A375 (cell line): ENCODE results near the gene CCDC57. TPM values are rescaled to one million over a fixed set of nuclear protein-coding genes. Genes with fewer than 3 reads are reported as not detected.

Source experiments
- total RNA-seq: library from RNA; depleted of rRNA; stranded (reverse); fragments of >200 nt; shearing (Covaris generic); gene quantifications from 2 replicates; pipeline ENCODE4 v1.2.3, GENCODE V29; 2014; rRNA removed

The CCDC57 gene, protein sequence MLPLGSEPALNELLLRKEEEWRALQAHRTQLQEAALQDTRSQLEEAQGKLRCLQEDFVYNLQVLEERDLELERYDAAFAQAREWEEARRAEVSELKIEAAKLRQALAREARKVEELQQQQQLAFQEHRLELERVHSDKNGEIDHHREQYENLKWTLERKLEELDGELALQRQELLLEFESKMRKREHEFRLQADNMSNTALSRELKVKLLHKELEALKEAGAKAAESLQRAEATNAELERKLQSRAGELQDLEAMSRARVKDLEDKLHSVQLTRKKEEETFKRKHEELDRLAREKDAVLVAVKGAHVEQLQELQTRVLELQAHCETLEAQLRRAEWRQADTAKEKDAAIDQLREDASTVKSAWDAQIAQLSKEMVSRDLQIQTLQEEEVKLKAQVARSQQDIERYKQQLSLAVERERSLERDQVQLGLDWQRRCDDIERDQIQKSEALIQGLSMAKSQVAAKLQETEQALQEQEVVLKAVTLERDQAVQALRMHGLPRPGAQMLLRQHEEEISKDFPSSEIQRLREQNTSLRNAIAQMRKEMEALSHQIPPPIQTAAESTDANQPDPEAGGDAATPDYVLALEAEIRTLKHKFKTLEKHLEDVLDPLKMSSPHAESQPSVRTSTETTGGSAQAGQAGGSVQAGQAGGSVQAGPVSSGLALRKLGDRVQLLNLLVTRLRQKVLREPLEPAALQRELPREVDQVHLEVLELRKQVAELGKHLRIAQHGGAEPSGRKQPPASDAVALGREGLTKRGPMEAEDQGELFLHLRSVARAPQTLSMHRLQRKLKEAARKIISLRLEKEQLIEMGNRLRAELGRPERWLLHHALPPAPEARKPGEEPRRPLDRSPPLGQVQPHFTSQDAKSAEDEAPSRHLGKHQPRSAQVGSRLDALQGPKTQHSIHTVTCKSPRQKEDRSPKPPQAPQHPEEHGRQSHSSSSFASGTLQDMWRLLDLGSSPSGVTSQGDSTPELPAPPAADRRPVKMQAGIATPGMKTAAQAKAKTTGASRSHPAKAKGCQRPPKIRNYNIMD
- 36.2 and 40.3 TPM in 2 replicates for total RNA-seq

DNA sequence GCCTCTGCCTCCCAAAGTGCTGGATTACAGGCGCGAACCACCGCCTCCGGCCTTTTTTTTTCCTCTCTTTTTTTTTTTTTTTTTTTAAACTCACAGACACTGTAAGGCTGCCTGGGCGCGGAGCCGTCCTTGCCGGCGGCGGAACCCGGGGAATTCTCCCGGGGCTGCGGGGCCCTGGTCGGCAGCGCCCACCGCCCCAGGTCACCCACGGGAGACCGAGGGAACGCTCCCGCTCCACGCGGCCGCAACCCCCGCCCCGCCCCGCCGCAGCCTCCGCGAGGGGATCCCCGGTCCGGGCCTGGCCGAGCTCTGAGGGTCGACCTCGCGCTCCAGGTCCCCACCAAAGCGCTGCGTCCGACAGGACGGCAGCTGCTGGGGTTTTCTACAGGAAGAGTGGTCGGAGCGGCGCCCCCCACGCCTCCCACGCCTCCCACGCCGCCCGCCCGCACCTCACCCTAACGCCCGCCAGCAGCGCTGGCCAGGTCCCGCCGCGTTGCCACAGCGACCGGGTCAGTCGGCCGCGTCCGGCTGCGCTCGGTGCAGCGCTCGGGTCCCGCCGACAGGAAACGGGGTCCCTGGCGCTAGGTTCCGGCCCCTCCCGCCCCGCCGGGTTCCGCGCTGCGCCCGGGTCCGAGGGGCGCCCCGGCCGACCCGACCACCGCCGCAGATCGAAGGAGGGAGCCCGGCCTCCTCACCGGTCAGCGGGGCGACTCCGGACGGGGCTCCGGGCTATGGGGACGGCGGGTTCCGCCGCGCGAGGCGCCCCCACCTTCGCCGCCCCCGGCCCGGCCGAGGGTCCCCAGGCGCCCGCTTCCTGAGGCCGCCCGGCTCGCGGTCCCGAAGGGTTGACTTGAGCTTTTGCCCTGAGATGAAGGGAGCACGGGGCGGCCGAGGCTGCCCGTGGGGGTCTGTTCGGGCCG is at the start of gene CCDC57:
CCDC57 (minus strand) TSS at position 512 of the 920 bp plus-strand sequence. CDS start 10,898 bp downstream, outside the sequence.

DNA sequence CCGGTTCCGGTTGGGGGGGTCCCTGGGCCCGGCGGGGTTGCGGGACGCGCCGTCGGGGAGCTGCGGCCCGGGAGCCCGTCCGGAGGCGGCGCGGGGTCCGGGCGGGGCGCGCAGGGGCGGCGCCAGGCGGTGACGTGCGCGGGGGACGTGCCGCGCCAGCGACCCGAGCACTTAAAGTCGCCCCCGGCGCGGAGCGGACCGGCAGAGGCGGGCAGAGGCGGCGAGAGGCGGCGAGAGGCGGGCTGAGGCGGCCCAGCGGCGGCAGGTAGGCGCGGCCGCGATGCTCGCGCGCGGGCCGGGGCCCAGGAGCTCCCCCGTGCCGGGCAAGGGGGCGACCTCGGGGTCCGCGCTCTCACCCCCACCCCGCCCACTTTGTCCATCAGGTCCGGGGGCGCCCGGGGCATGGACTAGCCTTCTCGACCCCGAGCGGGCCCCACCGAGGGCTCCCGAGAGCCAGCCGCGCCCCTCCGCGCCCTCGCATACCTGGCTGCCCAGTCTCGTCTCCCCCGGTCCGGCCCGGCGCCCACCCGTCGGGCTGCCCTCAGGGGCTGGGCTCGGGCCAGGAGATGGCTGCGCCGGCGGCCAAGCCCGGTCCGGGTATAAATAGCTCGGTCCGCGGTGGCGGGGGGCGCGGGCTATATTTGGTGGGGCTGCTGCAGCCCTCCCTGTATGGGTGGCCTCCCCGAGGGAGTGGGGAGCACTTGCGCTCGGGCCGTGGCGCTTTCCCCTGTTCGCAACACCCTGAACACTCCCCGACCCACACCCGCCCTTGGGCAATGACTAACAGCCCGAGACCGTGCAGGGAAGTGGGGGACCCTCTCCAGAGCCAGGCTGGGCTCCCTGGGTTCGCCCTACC is 16.4 kb upstream of the CCDC57 start, which contains the start of gene SLC16A3:
SLC16A3 (plus strand) TSS at position 201 of the 856 bp plus-strand sequence. CDS start 6,967 bp downstream, outside the sequence.

DNA sequence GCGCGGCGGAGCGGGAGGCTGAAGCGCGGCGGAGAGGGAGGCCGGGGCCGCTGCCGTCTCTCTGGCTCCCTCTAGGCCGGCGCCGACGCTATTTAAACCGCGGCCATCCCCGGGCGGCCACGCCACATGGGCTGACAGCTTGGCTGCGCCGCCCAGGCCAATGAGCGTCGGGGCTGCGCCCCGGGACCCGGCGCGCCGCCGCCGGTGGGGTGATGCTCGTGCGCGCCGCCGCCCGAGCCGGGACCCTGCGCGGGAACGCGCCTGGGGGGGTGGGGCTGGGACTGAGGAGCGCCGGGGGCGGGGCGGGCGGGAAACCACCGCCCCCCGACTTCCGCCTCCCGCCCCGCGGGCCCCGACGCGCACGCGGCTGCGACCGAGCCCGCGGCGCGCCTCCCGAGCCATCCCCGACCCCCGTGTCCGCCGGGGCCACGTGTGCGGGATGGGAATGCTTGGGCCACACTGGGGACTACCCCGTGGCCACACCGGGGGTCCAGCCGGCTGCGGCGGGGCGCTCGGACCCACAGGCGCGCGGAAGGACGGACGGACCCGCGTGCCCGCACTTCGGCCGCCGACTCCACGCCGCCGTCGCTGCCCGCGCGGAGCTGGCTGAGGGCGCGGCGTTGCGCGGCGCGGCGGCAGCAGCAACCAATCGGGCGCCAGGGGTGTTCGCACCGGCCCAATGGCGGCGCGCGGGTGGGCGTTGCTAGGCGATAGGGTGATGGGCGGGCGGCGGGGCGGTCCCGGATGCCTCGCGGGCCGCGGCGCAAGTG is 114.3 kb downstream of the CCDC57 start, which contains the start of gene FASN:
FASN (minus strand) TSS at position 68 of the 770 bp plus-strand sequence. CDS start 1,791 bp downstream, outside the sequence.

DNA sequence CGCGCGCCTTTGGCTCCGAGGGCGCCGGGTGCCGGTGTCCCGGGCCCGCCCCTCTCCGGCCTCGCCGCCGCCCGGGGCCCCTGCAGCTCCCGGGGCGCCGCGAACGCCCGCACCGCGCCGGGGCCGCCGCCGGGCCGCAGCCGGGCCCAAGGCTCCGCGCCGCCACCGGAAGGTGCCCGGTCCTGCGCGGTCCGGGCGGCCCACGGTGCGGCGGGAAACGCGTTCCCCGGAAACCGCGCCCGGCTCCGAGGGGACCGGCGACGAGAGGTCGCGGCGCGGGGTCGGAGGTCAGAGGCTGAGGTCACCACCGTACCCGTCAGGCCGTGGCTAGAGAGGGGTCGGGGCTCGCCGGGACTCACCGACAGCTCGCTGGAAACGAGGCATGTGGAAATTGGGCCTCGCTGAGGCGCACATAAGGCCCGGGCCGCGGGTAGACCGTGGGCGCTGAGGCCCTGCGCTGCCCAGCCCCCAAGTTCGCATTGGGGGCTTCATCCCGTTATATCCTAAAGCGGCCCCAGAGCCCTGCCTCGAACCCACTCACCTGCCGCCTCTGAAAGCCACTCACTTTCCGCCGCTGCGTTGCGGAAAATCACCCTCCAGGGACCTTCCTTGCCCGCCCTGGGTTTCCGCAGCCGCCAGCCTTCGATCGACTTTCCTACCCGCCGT is 146.9 kb downstream of the CCDC57 start, which contains the start of gene DUS1L:
DUS1L (minus strand) TSS at position 167 of the 666 bp plus-strand sequence. CDS start 745 bp downstream, outside the sequence.

DNA sequence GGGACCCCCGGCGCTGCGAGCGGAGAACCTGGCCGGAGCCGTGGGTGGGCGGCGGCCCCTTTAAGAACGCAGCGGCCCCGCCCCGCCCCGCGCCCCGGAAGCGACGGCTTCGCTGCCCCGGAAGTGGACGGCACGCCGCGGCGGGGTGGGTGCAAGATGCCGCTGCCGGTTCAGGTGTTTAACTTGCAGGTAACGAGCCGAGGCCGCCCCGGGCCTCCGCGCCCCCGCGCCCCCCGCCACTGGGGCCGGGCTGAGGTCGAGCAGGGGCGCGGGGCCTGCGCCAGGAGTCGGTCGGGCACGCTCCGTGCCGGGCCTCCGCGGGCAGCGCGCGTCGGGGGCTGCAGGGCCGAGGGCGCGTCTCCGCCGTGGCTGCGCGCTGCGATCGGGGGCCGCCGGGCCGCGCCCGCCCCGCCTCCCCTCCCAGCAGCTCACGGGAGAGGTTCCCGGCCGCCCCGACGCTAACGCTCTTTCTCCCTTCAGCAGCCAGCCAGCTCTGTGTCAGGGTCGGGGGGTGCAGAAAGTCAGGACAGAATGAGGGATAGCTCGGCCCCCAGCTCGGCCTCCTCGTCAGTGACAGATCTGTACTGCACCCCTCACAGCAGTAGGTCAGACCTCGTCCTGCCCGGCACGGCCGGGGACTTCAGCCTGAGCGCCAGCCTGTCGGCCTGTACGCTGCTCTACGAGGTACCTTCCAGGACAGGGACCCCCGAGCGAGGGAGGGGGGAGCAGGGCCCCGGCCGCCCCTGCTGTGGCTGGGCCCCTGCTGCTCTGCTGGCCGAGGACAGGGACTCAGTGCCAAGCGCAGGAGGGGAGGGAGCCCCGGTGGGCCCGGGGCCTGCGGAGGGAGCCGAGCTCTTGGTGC is 160.6 kb downstream of the CCDC57 start, which contains the start of the genes GPS1 and RFNG:
GPS1 (plus strand) TSS at position 123 of the 862 bp plus-strand sequence; CDS start at position 157, 34 bp downstream.
RFNG (minus strand) TSS at position 36 of the 862 bp plus-strand sequence. CDS start 45 bp downstream, outside the sequence.

Other genes starting within 250 kb of the CCDC57 start
- gene ASPSCR1, start 235.2 kb downstream of the CCDC57 start, total RNA-seq: 43.4 and 50.5 TPM in 2 replicates
- gene CENPX, start 190.0 kb downstream of the CCDC57 start, total RNA-seq: 81.1 and 86.3 TPM in 2 replicates
- gene LRRC45, start 189.5 kb downstream of the CCDC57 start, total RNA-seq: 17.9 and 20.5 TPM in 2 replicates
- 15.0 and 18.4 TPM in 2 replicates for gene RAC3, start 181.2 kb downstream of the CCDC57 start, total RNA-seq
- gene DCXR, start 175.1 kb downstream of the CCDC57 start, total RNA-seq: 74.0 and 86.0 TPM in 2 replicates
- gene RFNG, start 161.0 kb downstream of the CCDC57 start, total RNA-seq: 29.9 and 33.5 TPM in 2 replicates
- gene GPS1, start 160.9 kb downstream of the CCDC57 start, total RNA-seq: 204 and 210 TPM in 2 replicates
- gene DUS1L, start 147.0 kb downstream of the CCDC57 start, total RNA-seq: 127 and 134 TPM in 2 replicates
- gene FASN, start 114.6 kb downstream of the CCDC57 start, total RNA-seq: 246 and 260 TPM in 2 replicates
- 18.8 and 20.1 TPM in 2 replicates for gene SLC16A3, start 16.2 kb upstream of the CCDC57 start, total RNA-seq
- gene CSNK1D, start 60.9 kb upstream of the CCDC57 start, total RNA-seq: 33.2 and 42.0 TPM in 2 replicates
- gene CD7, start 104.8 kb upstream of the CCDC57 start, total RNA-seq: 0.11 TPM in 1 of 2 replicates, not detected in the other
- 15.3 and 22.8 TPM in 2 replicates for gene SECTM1, start 120.9 kb upstream of the CCDC57 start, total RNA-seq
- gene TEX19, start 146.4 kb upstream of the CCDC57 start, total RNA-seq: 0.16 and 0.98 TPM in 2 replicates
- not detected in 2 replicates for gene UTS2R, start 158.9 kb upstream of the CCDC57 start, total RNA-seq
- 10.5 and 10.8 TPM in 2 replicates for gene HEXD, start 205.5 kb upstream of the CCDC57 start, total RNA-seq
- gene OGFOD3, start 205.7 kb upstream of the CCDC57 start, total RNA-seq: 37.9 and 43.6 TPM in 2 replicates
- gene CYBC1, start 237.9 kb upstream of the CCDC57 start, total RNA-seq: 48.5 and 53.5 TPM in 2 replicates
- 24.1 and 26.1 TPM in 2 replicates for gene NARF, start 245.9 kb upstream of the CCDC57 start, total RNA-seq